Panc1 (cell line): ENCODE measurements around the gene SCARF2.

Experiments
- CTCF ChIP-seq: fragments of 450-650 bp; IDR thresholded peaks from 2 replicates; pipeline ENCODE4 v1.5.1; 2017; ENCODE audit warnings: mild to moderate bottlenecking
- POLR2AphosphoS5 ChIP-seq: IDR thresholded peaks from 2 replicates; pipeline ENCODE4 v1.6.1; 2012; ENCODE audit warnings: mild to moderate bottlenecking, low read depth, low read length, moderate library complexity
- SIN3A ChIP-seq: IDR thresholded peaks from 2 replicates; pipeline ENCODE4 v1.6.1; 2012; ENCODE audit warnings: low read depth, mild to moderate bottlenecking, low read length, moderate library complexity, borderline replicate concordance; ENCODE audit not compliant: insufficient read depth
- TCF7L2 ChIP-seq: IDR thresholded peaks from 2 replicates; pipeline ENCODE4 v1.6.1; 2011; ENCODE audit warnings: mild to moderate bottlenecking, low read depth, low read length, inconsistent platforms
- TF ChIP-seq, protein P1 (sequence below), 2 experiments: IDR thresholded peaks; 2 replicates each; pipeline ENCODE4 v1.6.1; 2011 to 2012; ENCODE audit warnings: low read depth in 2 of 2, control low read depth in 1 of 2, low read length in 1 of 2, mild to moderate bottlenecking in 1 of 2, moderate library complexity in 1 of 2; ENCODE audit not compliant: insufficient read depth in 1 of 2

- TF ChIP-seq SIN3A (no peak), CTCF (no peak), POLR2AphosphoS5 (no peak), TCF7L2 (no peak)
- TF ChIP-seq, protein P1, sequence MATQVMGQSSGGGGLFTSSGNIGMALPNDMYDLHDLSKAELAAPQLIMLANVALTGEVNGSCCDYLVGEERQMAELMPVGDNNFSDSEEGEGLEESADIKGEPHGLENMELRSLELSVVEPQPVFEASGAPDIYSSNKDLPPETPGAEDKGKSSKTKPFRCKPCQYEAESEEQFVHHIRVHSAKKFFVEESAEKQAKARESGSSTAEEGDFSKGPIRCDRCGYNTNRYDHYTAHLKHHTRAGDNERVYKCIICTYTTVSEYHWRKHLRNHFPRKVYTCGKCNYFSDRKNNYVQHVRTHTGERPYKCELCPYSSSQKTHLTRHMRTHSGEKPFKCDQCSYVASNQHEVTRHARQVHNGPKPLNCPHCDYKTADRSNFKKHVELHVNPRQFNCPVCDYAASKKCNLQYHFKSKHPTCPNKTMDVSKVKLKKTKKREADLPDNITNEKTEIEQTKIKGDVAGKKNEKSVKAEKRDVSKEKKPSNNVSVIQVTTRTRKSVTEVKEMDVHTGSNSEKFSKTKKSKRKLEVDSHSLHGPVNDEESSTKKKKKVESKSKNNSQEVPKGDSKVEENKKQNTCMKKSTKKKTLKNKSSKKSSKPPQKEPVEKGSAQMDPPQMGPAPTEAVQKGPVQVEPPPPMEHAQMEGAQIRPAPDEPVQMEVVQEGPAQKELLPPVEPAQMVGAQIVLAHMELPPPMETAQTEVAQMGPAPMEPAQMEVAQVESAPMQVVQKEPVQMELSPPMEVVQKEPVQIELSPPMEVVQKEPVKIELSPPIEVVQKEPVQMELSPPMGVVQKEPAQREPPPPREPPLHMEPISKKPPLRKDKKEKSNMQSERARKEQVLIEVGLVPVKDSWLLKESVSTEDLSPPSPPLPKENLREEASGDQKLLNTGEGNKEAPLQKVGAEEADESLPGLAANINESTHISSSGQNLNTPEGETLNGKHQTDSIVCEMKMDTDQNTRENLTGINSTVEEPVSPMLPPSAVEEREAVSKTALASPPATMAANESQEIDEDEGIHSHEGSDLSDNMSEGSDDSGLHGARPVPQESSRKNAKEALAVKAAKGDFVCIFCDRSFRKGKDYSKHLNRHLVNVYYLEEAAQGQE (IDR thresholded peaks at IDR 0.05; ENCODE audit: insufficient read depth in 1 of 2, low read depth in 2 of 2, low read length in 1 of 2), result no peak
Observed at GRCh38 chr22:20386336-20386735, 51.3 kb downstream of the SCARF2 start.
